HepG2 (cell line): ENCODE data around the gene HOXB4. TPM values are rescaled to one million over a fixed set of nuclear protein-coding genes. Genes with fewer than 3 reads are reported as not detected.

Experiments
- ATAC-seq: fragments of 200-7000 bp; cut with Tn5 transposase; 3 replicates; pipeline ENCODE4 v1.9.1; 2020; ENCODE audit warnings: mild to moderate bottlenecking, moderate library complexity
- BruUV-seq: library from RNA; stranded (reverse); fragments of 400-500 nt; replicated peaks from 2 replicates; lab custom pipeline; 2021; lab: Mats Ljungman, UMichigan
- CTCF ChIA-PET: fragments of 300-600 bp; formaldehyde crosslinking; extraction: SDS; loops from one replicate; lab custom pipeline; 2021; ENCODE audit warnings: low total read pairs, inconsistent platforms, low intra/inter-chr PET ratio; lab: Yijun Ruan, JAX
- POLR2A ChIA-PET: fragments of 350-600 bp; sonication (Branson Sonifier 250); formaldehyde crosslinking; loops from one replicate; lab custom pipeline; 2020; ENCODE audit warnings: antibody characterized with exemption, inconsistent platforms; lab: Yijun Ruan, JAX
- DNase-seq: peaks from one replicate; pipeline ENCODE4 v3.0.0-alpha.2; 2015; ENCODE audit warnings: low spot score
- FAIRE-seq: peaks from 3 replicates; lab custom pipeline; 2011; peaks lifted over from hg19 to GRCh38; lab: Jason Lieb, UNC
- H2AFZ ChIP-seq: one replicate; pipeline ENCODE4 v1.6.1; 2011; ENCODE audit warnings: low read length, inconsistent platforms
- H3K27ac ChIP-seq: fragments of 300-600 bp; 3 replicates; pipeline ENCODE4 v1.8.0; 2011; ENCODE audit warnings: mixed run types, mild to moderate bottlenecking, mixed read lengths, low read length, inconsistent platforms; ENCODE audit not compliant: insufficient read depth; ENCODE audit errors: extremely low read length
- H3K27me3 ChIP-seq, 2 experiments: fragments of 200-600 bp in 1 of 2; 2 replicates in 1 of 2; 3 replicates in 1 of 2; pipeline versions ENCODE4 v1.6.0 to v1.8.0; 2011; ENCODE audit warnings: low read length in 2 of 2, mild to moderate bottlenecking in 2 of 2, moderate library complexity in 2 of 2, inconsistent platforms in 1 of 2; ENCODE audit not compliant: insufficient read depth in 2 of 2, control insufficient read depth in 1 of 2
- H3K36me3 ChIP-seq, 2 experiments: fragments of 200-600 bp in 1 of 2; replicated peaks in 1 of 2; 2 replicates in 1 of 2; 3 replicates in 1 of 2; pipeline versions ENCODE4 v1.5.1 to v1.8.0; 2011; ENCODE audit warnings: low read length in 2 of 2, inconsistent platforms in 1 of 2; ENCODE audit not compliant: insufficient read depth in 2 of 2, control insufficient read depth in 1 of 2
- H3K4me1 ChIP-seq: 2 replicates; pipeline ENCODE4 v1.5.1; 2012; ENCODE audit warnings: low read length, inconsistent platforms; ENCODE audit not compliant: insufficient read depth
- H3K4me2 ChIP-seq: 2 replicates; pipeline ENCODE4 v1.6.0; 2011; ENCODE audit warnings: low read depth, low read length, inconsistent platforms
- H3K4me3 ChIP-seq, 3 experiments: fragments of 200-600 bp in 1 of 3; sonication (generic), shearing (Covaris generic) in 1 of 3; replicated peaks in 1 of 3; 2 replicates each; pipeline ENCODE4 v1.5.1; 2011 to 2016; ENCODE audit warnings: low read length in 3 of 3, inconsistent platforms in 2 of 3, low read depth in 2 of 3, mild to moderate bottlenecking in 2 of 3, control low read depth in 1 of 3, mixed read lengths in 1 of 3; ENCODE audit not compliant: insufficient read depth in 1 of 3
- H3K79me2 ChIP-seq: one replicate; pipeline ENCODE4 v1.6.1; 2011; ENCODE audit warnings: low read length, inconsistent platforms; ENCODE audit not compliant: insufficient read depth
- H3K9ac ChIP-seq: 2 replicates; pipeline ENCODE4 v1.6.0; 2011; ENCODE audit warnings: mild to moderate bottlenecking, low read depth, low read length, inconsistent platforms; ENCODE audit not compliant: insufficient read depth
- H3K9me3 ChIP-seq: 2 replicates; pipeline ENCODE4 v1.5.1; 2012; ENCODE audit warnings: mild to moderate bottlenecking, low read length
- H4K20me1 ChIP-seq: 2 replicates; pipeline ENCODE4 v1.6.0; 2011; ENCODE audit warnings: inconsistent platforms, mild to moderate bottlenecking, low read length, moderate library complexity; ENCODE audit not compliant: insufficient read depth
- BATF2 ChIP-seq: sonication (generic); formaldehyde crosslinking; IDR thresholded peaks from 2 replicates; pipeline ENCODE4 v1.8.0; 2022; ENCODE audit warnings: mild to moderate bottlenecking, missing genetic modification reagents, moderate library complexity
- CSRNP2 ChIP-seq: sonication (generic); formaldehyde crosslinking; conservative IDR thresholded peaks from 2 replicates; pipeline ENCODE4 v1.8.0; 2022; ENCODE audit warnings: low read depth, missing genetic modification reagents
- FOXK2 ChIP-seq: fragments of 450-650 bp; IDR thresholded peaks from 2 replicates; pipeline ENCODE4 v1.6.1; 2016
- GPN1 ChIP-seq: sonication (generic); formaldehyde crosslinking; IDR thresholded peaks from 2 replicates; pipeline ENCODE4 v1.5.1; 2020; ENCODE audit warnings: missing genetic modification reagents, borderline replicate concordance
- HNRNPK ChIP-seq: fragments of 200-400 bp; formaldehyde crosslinking; IDR thresholded peaks from 2 replicates; pipeline ENCODE4 v1.6.1; 2018; ENCODE audit warnings: low read length, low read depth, moderate library complexity, mild to moderate bottlenecking; ENCODE audit not compliant: poor library complexity, severe bottlenecking
- MAFF ChIP-seq: IDR thresholded peaks from 2 replicates; pipeline ENCODE4 v1.6.1; 2011; ENCODE audit warnings: low read depth, low read length, improper control_type of control experiment
- MAFK ChIP-seq, 2 experiments: IDR thresholded peaks in 1 of 2; conservative IDR thresholded peaks in 1 of 2; 2 replicates each; pipeline ENCODE4 v1.6.1; 2011; ENCODE audit warnings: improper control_type of control experiment in 2 of 2, low read length in 2 of 2
- MATR3 ChIP-seq: sonication (generic); formaldehyde crosslinking; IDR thresholded peaks from 2 replicates; pipeline ENCODE4 v1.4.0; 2020; ENCODE audit warnings: missing genetic modification reagents
- PBX3 ChIP-seq: sonication (generic); formaldehyde crosslinking; IDR thresholded peaks from 2 replicates; pipeline ENCODE4 v1.8.1; 2023; ENCODE audit warnings: missing genetic modification reagents, inconsistent platforms, borderline replicate concordance
- SIN3B ChIP-seq: fragments of 150-350 bp; IDR thresholded peaks from 2 replicates; pipeline ENCODE4 v1.6.1; 2014; ENCODE audit warnings: low read length
- SMAD1 ChIP-seq: sonication (generic); formaldehyde crosslinking; IDR thresholded peaks from 2 replicates; pipeline ENCODE4 v1.4.0; 2020; ENCODE audit warnings: missing genetic modification reagents, low read depth, mild to moderate bottlenecking, borderline replicate concordance
- SYNCRIP ChIP-seq: fragments of 200-400 bp; formaldehyde crosslinking; IDR thresholded peaks from 2 replicates; pipeline ENCODE4 v1.6.1; 2018; ENCODE audit warnings: mild to moderate bottlenecking, low read depth, low read length; ENCODE audit not compliant: insufficient read depth
- USF2 ChIP-seq, 2 experiments: sonication (generic) in 1 of 2; formaldehyde crosslinking in 1 of 2; IDR thresholded peaks; 2 replicates each; pipeline versions ENCODE4 v1.5.1 to v1.6.1; 2011 to 2020; ENCODE audit warnings: borderline replicate concordance in 1 of 2, low read depth in 1 of 2, low read length in 1 of 2, mild to moderate bottlenecking in 1 of 2, missing genetic modification reagents in 1 of 2, moderate library complexity in 1 of 2
- ZNF235 ChIP-seq: sonication (generic); formaldehyde crosslinking; IDR thresholded peaks from 2 replicates; pipeline ENCODE4 v1.8.1; 2023; ENCODE audit warnings: mild to moderate bottlenecking, missing genetic modification reagents, borderline replicate concordance
- ZNF329 ChIP-seq: sonication (generic); formaldehyde crosslinking; IDR thresholded peaks from 2 replicates; pipeline ENCODE4 v1.9.0; 2021; ENCODE audit warnings: low read depth, mild to moderate bottlenecking, missing genetic modification reagents
- ZNF337 ChIP-seq: sonication (generic); formaldehyde crosslinking; IDR thresholded peaks from 2 replicates; pipeline ENCODE4 v1.5.1; 2020; ENCODE audit warnings: missing genetic modification reagents, low read depth, mild to moderate bottlenecking, borderline replicate concordance
- ZNF468 ChIP-seq: sonication (generic); formaldehyde crosslinking; IDR thresholded peaks from 2 replicates; pipeline ENCODE4 v1.8.0; 2022; ENCODE audit warnings: mild to moderate bottlenecking, moderate library complexity, missing genetic modification reagents
- ZNF703 ChIP-seq: sonication (generic); formaldehyde crosslinking; IDR thresholded peaks from 2 replicates; pipeline ENCODE4 v1.5.1; 2020; ENCODE audit warnings: missing genetic modification reagents, mild to moderate bottlenecking, moderate library complexity, borderline replicate concordance
- WGBS: methylation state at CpG from one replicate; pipeline ENCODE4 v1.1.6; 2017; ENCODE audit warnings: low lambda C conversion rate; 5-methylcytosine and 5-hydroxymethylcytosine counted together
- in situ Hi-C: cut with HindIII; loops from 2 replicates; pipeline ENCODE4 v1.10.0; 2017; ENCODE audit warnings: low pct_unique_long_range_greater_than_20kb; ENCODE audit not compliant: extremely low pct_ligation_motif_present
- intact Hi-C: fragments of 100-400 bp; cut with micrococcal nuclease; formaldehyde crosslinking; loops from one replicate; pipeline ENCODE4 v1.10.0; 2022; ENCODE audit not compliant: unreplicated experiment
- polyA plus RNA-seq, 8 experiments: library from polyadenylated mRNA; depleted of rRNA in 3 of 8; stranded (reverse) in 7 of 8; unstranded in 1 of 8; fragments of >200 nt; fragmentation: Illumina TruSeq in 4 of 8; extraction: Trizol in 4 of 8; gene quantifications; 2 replicates each; pipeline versions ENCODE4 v1.2.1 to v1.2.3, GENCODE V29; 2011 to 2016; ENCODE audit warnings: low read depth in 4 of 8, missing spikeins in 1 of 8, mixed read lengths in 1 of 8; ENCODE audit not compliant: insufficient read depth in 1 of 8
- total RNA-seq, 5 experiments: library from RNA; depleted of rRNA; stranded (reverse); fragments of >200 nt; fragmentation: Illumina TruSeq; extraction: Trizol; gene quantifications; 2 replicates each; pipeline ENCODE4 v1.2.3, GENCODE V29; 2016; ENCODE audit warnings: low read depth in 1 of 5

HOXB4 gene
- total and polyA plus RNA-seq, 2 of the 13 experiments (the other 11 are each of a cell fraction or from before 2014, with no cell fraction given): not detected

- Histone ChIP-seq H3K36me3 (no peaks in the 10 kb centered on the region), H3K4me3 (no peak overlapping the region), H3K4me2 (no peak overlapping the region), H3K4me1 (no peaks in the 10 kb centered on the region), H3K27ac (no peak overlapping the region), H3K27me3 (peaks cover 22 to 95% of the 10 kb centered on the region in 2 experiments), H4K20me1 (0 out of 2 replicates have a peak, but pooled peaks cover 4% of the 10 kb centered on the region), H3K79me2 (no peaks in the 10 kb centered on the region), H2AFZ (no peak overlapping the region), H3K9me3 (no peaks in the 10 kb centered on the region), H3K9ac (no peak overlapping the region)
- no TSS peak for BruUV-seq
- FAIRE-seq: no peak
- intact Hi-C loops (no loop called here), in situ Hi-C loops (no loop called here)
- WGBS: 18% methylated on average over 33 of the region's 33 CpGs
- POLR2A ChIA-PET: no interaction called here
- DNase-seq: no peak
- CTCF ChIA-PET: no interaction called here
- no peak for ATAC-seq
- TF ChIP-seq MAFF: peak; percentile 62
- no peak for TF ChIP-seq SMAD1 (CRISPR knock-in tag)
- TF ChIP-seq CSRNP2: no peak
- TF ChIP-seq ZNF235: no peak
- TF ChIP-seq ZNF329 (CRISPR knock-in tag): no peak
- no peak for TF ChIP-seq SYNCRIP
- TF ChIP-seq ZNF468 (CRISPR knock-in tag): no peak
- TF ChIP-seq MAFK (conservative IDR thresholded peaks at IDR 0.05 in 1 of 2, IDR thresholded peaks at IDR 0.05 in 1 of 2; ENCODE audit: low read length in 2 of 2): peak; percentile 61 to 74; a peak in 3 of 4 replicates
- no peak for TF ChIP-seq FOXK2
- no peak for TF ChIP-seq PBX3 (CRISPR knock-in tag)
- peak; percentile 15 for TF ChIP-seq HNRNPK
- TF ChIP-seq ZNF703 (CRISPR knock-in tag): no peak
- no peak for TF ChIP-seq MATR3 (CRISPR knock-in tag)
- no peak for TF ChIP-seq ZNF337
- TF ChIP-seq SIN3B: no peak
- peak; percentile 16; the same call in 1 of the 2 replicates for TF ChIP-seq USF2 (IDR thresholded peaks at IDR 0.05; ENCODE audit: low read depth, low read length)
- TF ChIP-seq USF2 (CRISPR knock-in tag; IDR thresholded peaks at IDR 0.05; ENCODE audit: borderline replicate concordance): no peak
- TF ChIP-seq GPN1 (CRISPR knock-in tag): no peak
- no peak for TF ChIP-seq BATF2 (CRISPR knock-in tag)
Measured at GRCh38 chr17:48568499-48569239, 9.5 kb downstream of the HOXB4 start.
